Measurements from ENCODE around the gene THSD7B.

- TF ChIP-seq, protein P1, sequence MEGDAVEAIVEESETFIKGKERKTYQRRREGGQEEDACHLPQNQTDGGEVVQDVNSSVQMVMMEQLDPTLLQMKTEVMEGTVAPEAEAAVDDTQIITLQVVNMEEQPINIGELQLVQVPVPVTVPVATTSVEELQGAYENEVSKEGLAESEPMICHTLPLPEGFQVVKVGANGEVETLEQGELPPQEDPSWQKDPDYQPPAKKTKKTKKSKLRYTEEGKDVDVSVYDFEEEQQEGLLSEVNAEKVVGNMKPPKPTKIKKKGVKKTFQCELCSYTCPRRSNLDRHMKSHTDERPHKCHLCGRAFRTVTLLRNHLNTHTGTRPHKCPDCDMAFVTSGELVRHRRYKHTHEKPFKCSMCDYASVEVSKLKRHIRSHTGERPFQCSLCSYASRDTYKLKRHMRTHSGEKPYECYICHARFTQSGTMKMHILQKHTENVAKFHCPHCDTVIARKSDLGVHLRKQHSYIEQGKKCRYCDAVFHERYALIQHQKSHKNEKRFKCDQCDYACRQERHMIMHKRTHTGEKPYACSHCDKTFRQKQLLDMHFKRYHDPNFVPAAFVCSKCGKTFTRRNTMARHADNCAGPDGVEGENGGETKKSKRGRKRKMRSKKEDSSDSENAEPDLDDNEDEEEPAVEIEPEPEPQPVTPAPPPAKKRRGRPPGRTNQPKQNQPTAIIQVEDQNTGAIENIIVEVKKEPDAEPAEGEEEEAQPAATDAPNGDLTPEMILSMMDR (IDR thresholded peaks at IDR 0.05): no peak
- no peak for TF ChIP-seq ZFX (IDR thresholded peaks at IDR 0.05; ENCODE audit: borderline replicate concordance)
These were observed 782.5 kb downstream of the THSD7B start for GRCh38 chr2:137547842-137548241.
